Endothelial cell of umbilical vein (primary cell): Measurements from ENCODE around the gene FJX1. TPM values are rescaled to one million over a fixed set of nuclear protein-coding genes. Genes with fewer than 3 reads are reported as not detected.

Source experiments
- BruUV-seq: library from RNA; stranded (reverse); fragments of 400-500 nt; replicated peaks from 2 replicates; lab custom pipeline; 2021; lab: Mats Ljungman, UMichigan
- CTCF ChIA-PET: fragments of 300-600, 350-600 bp; sonication (Branson Sonifier 250); formaldehyde crosslinking; loops from one replicate; lab custom pipeline; 2021; ENCODE audit warnings: antibody characterized with exemption, inconsistent platforms; lab: Charles Lee
- POLR2A ChIA-PET: fragments of 300-600, 350-600 bp; sonication (Branson Sonifier 250); formaldehyde crosslinking; loops from one replicate; lab custom pipeline; 2021; ENCODE audit warnings: antibody characterized with exemption, inconsistent platforms; lab: Charles Lee
- DNase-seq: peaks from one replicate; pipeline ENCODE4 v3.0.0-alpha.2; 2011; ENCODE audit warnings: low read depth, low spot score
- FAIRE-seq: peaks from 2 replicates; lab custom pipeline; 2011; peaks lifted over from hg19 to GRCh38; lab: Jason Lieb, UNC
- H2AFZ ChIP-seq: 2 replicates; pipeline ENCODE4 v1.6.0; 2012; ENCODE audit warnings: low read depth, low read length, control low read depth, inconsistent platforms
- H3K27ac ChIP-seq: 2 replicates; pipeline ENCODE4 v1.5.1; 2011; ENCODE audit warnings: low read depth, mild to moderate bottlenecking, control low read depth, low read length, moderate library complexity; ENCODE audit not compliant: insufficient read depth
- H3K27me3 ChIP-seq, 2 experiments: 2 replicates each; pipeline versions ENCODE4 v1.6.0 to v1.6.1; 2011; ENCODE audit warnings: low read length in 2 of 2, mixed read lengths in 1 of 2; ENCODE audit not compliant: control insufficient read depth in 2 of 2, insufficient read depth in 2 of 2
- H3K36me3 ChIP-seq, 2 experiments: 2 replicates in 1 of 2; 3 replicates in 1 of 2; pipeline ENCODE4 v1.5.1; 2011; ENCODE audit warnings: low read length in 2 of 2, mild to moderate bottlenecking in 1 of 2, moderate library complexity in 1 of 2; ENCODE audit not compliant: control insufficient read depth in 2 of 2, insufficient read depth in 2 of 2; ENCODE audit errors: extremely low read depth in 1 of 2
- H3K4me1 ChIP-seq: 3 replicates; pipeline ENCODE4 v1.5.1; 2011; ENCODE audit warnings: mild to moderate bottlenecking, low read length; ENCODE audit not compliant: control insufficient read depth, insufficient read depth; ENCODE audit errors: extremely low read depth
- H3K4me2 ChIP-seq: 2 replicates; pipeline ENCODE4 v1.6.1; 2011; ENCODE audit warnings: low read length, control low read depth, mixed read lengths; ENCODE audit not compliant: insufficient read depth
- H3K4me3 ChIP-seq, 3 experiments: fragments of 200-600 bp in 1 of 3; sonication (generic), shearing (Covaris generic) in 1 of 3; replicated peaks in 1 of 3; 2 replicates each; pipeline ENCODE4 v1.5.1; 2011 to 2016; ENCODE audit warnings: control low read depth in 3 of 3, low read length in 3 of 3, mild to moderate bottlenecking in 2 of 3, inconsistent platforms in 1 of 3, low read depth in 1 of 3, moderate library complexity in 1 of 3; ENCODE audit not compliant: insufficient read depth in 1 of 3
- H3K79me2 ChIP-seq: 2 replicates; pipeline ENCODE4 v1.6.0; 2012; ENCODE audit warnings: low read length, inconsistent platforms; ENCODE audit not compliant: control insufficient read depth, insufficient read depth
- H3K9ac ChIP-seq: replicated peaks from 2 replicates; pipeline ENCODE3; 2011; ENCODE audit warnings: low read length, control low read depth; ENCODE audit not compliant: insufficient read depth; ENCODE audit errors: extremely low read depth
- H3K9me1 ChIP-seq: replicated peaks from 3 replicates; pipeline ENCODE4 v1.6.0; 2011; ENCODE audit warnings: mild to moderate bottlenecking, low read length; ENCODE audit not compliant: control insufficient read depth, insufficient read depth; ENCODE audit errors: extremely low read depth
- H3K9me3 ChIP-seq: replicated peaks from 2 replicates; pipeline ENCODE4 v1.5.1; 2012; ENCODE audit warnings: low read length, inconsistent platforms; ENCODE audit not compliant: control insufficient read depth, insufficient read depth
- H4K20me1 ChIP-seq: replicated peaks from 2 replicates; pipeline ENCODE3; 2011; ENCODE audit warnings: mild to moderate bottlenecking, low read length; ENCODE audit not compliant: control insufficient read depth, insufficient read depth; ENCODE audit errors: extremely low read depth
- CTCF ChIP-seq, 2 donors: IDR thresholded peaks; 1 replicate in 1 of 2; 2 replicates in 1 of 2; pipeline ENCODE4 v1.5.1; 2011; ENCODE audit warnings: low read length in 2 of 2, mild to moderate bottlenecking in 2 of 2, moderate library complexity in 2 of 2, control low read depth in 1 of 2, inconsistent platforms in 1 of 2, low read depth in 1 of 2; ENCODE audit not compliant: insufficient read depth in 1 of 2; ENCODE audit errors: extremely low read depth in 1 of 2
- EZH2 ChIP-seq: IDR thresholded peaks from 2 replicates; pipeline ENCODE4 v1.6.1; 2012; ENCODE audit warnings: borderline replicate concordance, low read depth, mild to moderate bottlenecking, moderate library complexity, low read length, inconsistent platforms; ENCODE audit not compliant: severe bottlenecking
- GATA2 ChIP-seq: IDR thresholded peaks from 2 replicates; pipeline ENCODE4 v1.7.0; 2011; ENCODE audit warnings: low read depth, mild to moderate bottlenecking, moderate library complexity, mixed read lengths, low read length; ENCODE audit not compliant: insufficient read length, insufficient read depth
- dilution Hi-C: fragments of 300-500 bp; cut with MboI; formaldehyde crosslinking; loops from one replicate; pipeline ENCODE4 v1.15.0; 2019; ENCODE audit warnings: low sequenced_read_pairs; ENCODE audit not compliant: extremely low pct_ligation_motif_present
- intact Hi-C: fragments of 100-400 bp; cut with micrococcal nuclease; formaldehyde crosslinking; loops from one replicate; pipeline ENCODE4 v1.10.0; 2022
- polyA plus RNA-seq, 4 experiments: library from polyadenylated mRNA; depleted of rRNA in 3 of 4; stranded (reverse) in 3 of 4; unstranded in 1 of 4; fragments of >200 nt; gene quantifications; 2 replicates each; pipeline versions ENCODE4 v1.2.1 to v1.2.3, GENCODE V29; 2011 to 2012; ENCODE audit warnings: missing spikeins in 1 of 4
- total RNA-seq: library from RNA; stranded (reverse); gene quantifications from 2 replicates; pipeline ENCODE4 v1.2.3, GENCODE V29; 2021

The FJX1 gene
- total and polyA plus RNA-seq, 2 donors (not counting 3 experiments of a cell fraction or from before 2014, with no cell fraction given) = 9.2 to 26.6 TPM

GRCh38 chr11:35615921-35616900, 2.0 kb upstream of the FJX1 start:
- DNase-seq (peak; percentile 61), FAIRE-seq (peak; percentile 85)
- no peaks in the 10 kb centered on the region for H4K20me1 ChIP-seq
- H2AFZ ChIP-seq = no peak overlapping the region
- H3K4me1 ChIP-seq = peaks cover 16% of the 10 kb centered on the region
- peaks cover 8 to 29% of the 10 kb centered on the region in 2 experiments for H3K27me3 ChIP-seq
- H3K4me3 ChIP-seq = no peak overlapping the region
- no peaks in the 10 kb centered on the region for H3K36me3 ChIP-seq
- no peaks in the 10 kb centered on the region for H3K9me3 ChIP-seq
- dilution Hi-C loops (loop anchor here (25.0 kb wide), 1 partner anchor 646 kb away; no protein-coding TSS in a partner anchor), intact Hi-C loops (loop anchor here (1.0 to 5.0 kb wide), 9 partner anchors 96 to 861 kb away; partner anchors contain the start of gene LDLRAD3)
- POLR2A ChIA-PET = no interaction called here
- no peak overlapping the region for H3K9ac ChIP-seq
- no peak overlapping the region for H3K27ac ChIP-seq
- no peak overlapping the region for H3K4me2 ChIP-seq
- CTCF ChIA-PET = interaction anchor here (0.7 to 5.9 kb wide), 20 partner anchors 46 to 877 kb away, joined by 3 to 69 read pairs (median 4); partner anchors contain the start of gene TRIM44
- no peak for TF ChIP-seq EZH2
- peak; percentile 38 to 49 for TF ChIP-seq CTCF (IDR thresholded peaks at IDR 0.05; ENCODE audit: extremely low read depth in 1 of 2, insufficient read depth in 1 of 2, low read depth in 1 of 2, low read length in 2 of 2)
- no peak for TF ChIP-seq GATA2
- peaks cover 19% of the 10 kb centered on the region for H3K79me2 ChIP-seq
- no TSS peak for BruUV-seq
- H3K9me1 ChIP-seq = no peaks in the 10 kb centered on the region
